IMR-90 (cell line): ENCODE measurements around the gene ATP11B. TPM values are rescaled to one million over a fixed set of nuclear protein-coding genes. Genes with fewer than 3 reads are reported as not detected.

Experiments used
- ATAC-seq: fragments of 200-7000 bp; cut with Tn5 transposase; 2 replicates; pipeline ENCODE4 v1.9.1; 2020; ENCODE audit warnings: low read depth, mild to moderate bottlenecking, moderate library complexity
- BruUV-seq: library from RNA; stranded (reverse); fragments of 400-500 nt; replicated peaks from 2 replicates; lab custom pipeline; 2021; lab: Mats Ljungman, UMichigan
- CTCF ChIA-PET: fragments of 300-600 bp; formaldehyde crosslinking; extraction: SDS; loops from one replicate; lab custom pipeline; 2021; ENCODE audit warnings: antibody characterized with exemption; lab: Yijun Ruan, JAX
- POLR2A ChIA-PET: fragments of 300-600 bp; sonication (Branson Sonifier 250); formaldehyde crosslinking; loops from one replicate; lab custom pipeline; 2022; ENCODE audit warnings: antibody characterized with exemption; ENCODE audit not compliant: unreplicated experiment; lab: Charles Lee
- DNase-seq: peaks from one replicate; pipeline ENCODE4 v3.0.0; 2013
- H2AFZ ChIP-seq: replicated peaks from 2 replicates; pipeline ENCODE3; 2013; ENCODE audit warnings: low read length, mild to moderate bottlenecking; ENCODE audit not compliant: poor library complexity
- H2AK5ac ChIP-seq: 2 replicates; pipeline ENCODE4 v1.6.1; 2013; ENCODE audit warnings: low read depth, low read length, inconsistent platforms
- H2AK9ac ChIP-seq: replicated peaks from 2 replicates; pipeline ENCODE3; 2013; ENCODE audit warnings: mild to moderate bottlenecking, low read depth, low read length, moderate library complexity; ENCODE audit not compliant: poor library complexity
- H2BK120ac ChIP-seq: 2 replicates; pipeline ENCODE4 v1.6.1; 2013; ENCODE audit warnings: low read depth, low read length, inconsistent platforms
- H2BK15ac ChIP-seq: 3 replicates; pipeline ENCODE4 v1.6.1; 2013; ENCODE audit warnings: low read depth, low read length, inconsistent platforms
- H2BK20ac ChIP-seq: 2 replicates; pipeline ENCODE4 v1.6.1; 2013; ENCODE audit warnings: low read depth, mild to moderate bottlenecking, inconsistent platforms, low read length, moderate library complexity
- H2BK5ac ChIP-seq: 2 replicates; pipeline ENCODE4 v1.6.1; 2013; ENCODE audit warnings: mild to moderate bottlenecking, low read depth, low read length, inconsistent platforms; ENCODE audit not compliant: poor library complexity, severe bottlenecking
- H3K14ac ChIP-seq: replicated peaks from 2 replicates; pipeline ENCODE4 v1.6.1; 2013; ENCODE audit warnings: low read depth, low read length, inconsistent platforms
- H3K18ac ChIP-seq: 2 replicates; pipeline ENCODE4 v1.6.1; 2013; ENCODE audit warnings: low read depth, low read length, control low read depth
- H3K23ac ChIP-seq: 2 replicates; pipeline ENCODE4 v1.6.1; 2013; ENCODE audit warnings: low read depth, low read length, inconsistent platforms
- H3K27ac ChIP-seq: 2 replicates; pipeline ENCODE4 v1.5.1; 2013; ENCODE audit warnings: mild to moderate bottlenecking, control low read depth, low read length; ENCODE audit not compliant: insufficient read depth
- H3K27me3 ChIP-seq: 2 replicates; pipeline ENCODE4 v1.6.1; 2013; ENCODE audit warnings: low read length; ENCODE audit not compliant: control insufficient read depth, insufficient read depth
- H3K36me3 ChIP-seq: 2 replicates; pipeline ENCODE4 v1.6.1; 2013; ENCODE audit warnings: low read length, mixed read lengths; ENCODE audit not compliant: control insufficient read depth, insufficient read depth
- H3K4ac ChIP-seq: 2 replicates; pipeline ENCODE4 v1.6.1; 2013; ENCODE audit warnings: low read depth, low read length, inconsistent platforms
- H3K4me1 ChIP-seq: 2 replicates; pipeline ENCODE4 v1.6.1; 2013; ENCODE audit warnings: low read length, mixed read lengths; ENCODE audit not compliant: control insufficient read depth, insufficient read depth
- H3K4me2 ChIP-seq: 2 replicates; pipeline ENCODE4 v1.6.1; 2013; ENCODE audit warnings: low read depth, mild to moderate bottlenecking, control low read depth, low read length, moderate library complexity
- H3K4me3 ChIP-seq: 2 replicates; pipeline ENCODE4 v1.5.1; 2013; ENCODE audit warnings: low read depth, mild to moderate bottlenecking, control low read depth, low read length, moderate library complexity; ENCODE audit not compliant: insufficient read depth
- H3K56ac ChIP-seq: 2 replicates; pipeline ENCODE4 v1.6.1; 2013; ENCODE audit warnings: low read length, inconsistent platforms; ENCODE audit not compliant: insufficient read depth; ENCODE audit errors: extremely low read depth
- H3K79me1 ChIP-seq, 2 experiments: 2 replicates each; pipeline ENCODE4 v1.6.1; 2013; ENCODE audit warnings: low read length in 2 of 2, inconsistent platforms in 1 of 2, low read depth in 1 of 2
- H3K9ac ChIP-seq: 2 replicates; pipeline ENCODE4 v1.6.1; 2013; ENCODE audit warnings: low read depth, low read length, control low read depth
- H3K9me1 ChIP-seq: 2 replicates; pipeline ENCODE4 v1.6.1; 2013; ENCODE audit warnings: low read length, inconsistent platforms; ENCODE audit not compliant: insufficient read depth
- H3K9me3 ChIP-seq: 2 replicates; pipeline ENCODE4 v1.6.1; 2013; ENCODE audit warnings: low read length; ENCODE audit not compliant: control insufficient read depth, insufficient read depth
- H4K20me1 ChIP-seq: 2 replicates; pipeline ENCODE4 v1.6.1; 2013; ENCODE audit warnings: low read length, inconsistent platforms; ENCODE audit not compliant: insufficient read depth
- H4K5ac ChIP-seq: 2 replicates; pipeline ENCODE4 v1.6.1; 2013; ENCODE audit warnings: mild to moderate bottlenecking, low read depth, low read length, control low read depth
- H4K8ac ChIP-seq, 2 experiments: 2 replicates each; pipeline ENCODE4 v1.6.1; 2013; ENCODE audit warnings: low read depth in 2 of 2, low read length in 2 of 2, control low read depth in 1 of 2, inconsistent platforms in 1 of 2
- H4K91ac ChIP-seq: 2 replicates; pipeline ENCODE4 v1.6.1; 2013; ENCODE audit warnings: low read depth, low read length, inconsistent platforms; ENCODE audit not compliant: insufficient read depth
- CEBPB ChIP-seq: IDR thresholded peaks from 2 replicates; pipeline ENCODE4 v1.6.1; 2012; ENCODE audit warnings: low read depth, low read length, improper control_type of control experiment
- CHD1 ChIP-seq: IDR thresholded peaks from 2 replicates; pipeline ENCODE4 v1.6.1; 2012; ENCODE audit warnings: low read depth, low read length, improper control_type of control experiment
- FOS ChIP-seq: fragments of 150-350 bp; IDR thresholded peaks from 2 replicates; pipeline ENCODE4 v1.6.1; 2016; ENCODE audit warnings: low read depth, low read length
- MXI1 ChIP-seq: IDR thresholded peaks from 2 replicates; pipeline ENCODE4 v1.6.1; 2012; ENCODE audit warnings: low read depth, mild to moderate bottlenecking, low read length, moderate library complexity, borderline replicate concordance
- NFE2L2 ChIP-seq: fragments of 150-350 bp; IDR thresholded peaks from 2 replicates; pipeline ENCODE4 v1.6.1; 2016; ENCODE audit warnings: low read depth, mild to moderate bottlenecking, low read length
- RCOR1 ChIP-seq: IDR thresholded peaks from 2 replicates; pipeline ENCODE4 v1.6.1; 2012; ENCODE audit warnings: mild to moderate bottlenecking, low read length, improper control_type of control experiment; ENCODE audit not compliant: insufficient replicate concordance
- WGBS, 2 experiments: methylation state at CpG; one replicate each; pipeline versions ENCODE4 v1.1.5 to v1.1.7; 2013; ENCODE audit warnings: missing lambda C conversion rate in 2 of 2; ENCODE audit not compliant: insufficient read length in 1 of 2; ENCODE audit errors: extremely low coverage in 2 of 2; 5-methylcytosine and 5-hydroxymethylcytosine counted together
- dilution Hi-C: fragments of 300-500 bp; cut with HindIII; formaldehyde crosslinking; loops from one replicate; pipeline ENCODE4 v1.14.3; 2018; ENCODE audit warnings: low sequenced_read_pairs; ENCODE audit not compliant: unreplicated experiment
- in situ Hi-C: fragments of 300-500 bp; cut with MboI; formaldehyde crosslinking; loops from 3 replicates; pipeline ENCODE4 v1.14.3; 2019; ENCODE audit warnings: low sequenced_read_pairs, inconsistent platforms, mixed read lengths
- intact Hi-C: fragments of 100-400 bp; cut with micrococcal nuclease; formaldehyde crosslinking; loops from 2 replicates; pipeline ENCODE4 v1.10.0; 2022
- polyA plus RNA-seq, 3 experiments: library from polyadenylated mRNA; depleted of rRNA; stranded (reverse); fragments of >200 nt; gene quantifications; 2 replicates each; pipeline ENCODE4 v1.2.3, GENCODE V29; 2012; ENCODE audit warnings: low replicate concordance in 1 of 3
- total RNA-seq: library from RNA; depleted of rRNA; stranded (reverse); fragments of >200 nt; gene quantifications from 2 replicates; pipeline ENCODE4 v1.2.3, GENCODE V29; 2012

ATP11B gene
- total and polyA plus RNA-seq, 2 of the 4 experiments (the other 2 are of a cell fraction), result 10.0 to 39.6 TPM

- Histone ChIP-seq H2AK5ac (no peak overlapping the region), H2BK120ac (no peak overlapping the region), H3K9me1 (peaks cover 3% of the 10 kb centered on the region; the same call in 1 of the 2 replicates), H3K27me3 (no peaks in the 10 kb centered on the region), H3K4me3 (no peak overlapping the region), H3K4ac (no peak overlapping the region), H2BK5ac (no peak overlapping the region), H3K56ac (no peak overlapping the region), H2AFZ (no peak overlapping the region), H3K9ac (no peak overlapping the region), H2BK20ac (no peak overlapping the region), H3K4me2 (no peak overlapping the region), H4K5ac (no peak overlapping the region), H3K4me1 (peaks cover 4% of the 10 kb centered on the region), H2AK9ac (no peak overlapping the region), H4K20me1 (peaks cover 4% of the 10 kb centered on the region; the same call in 1 of the 2 replicates), H3K36me3 (peaks cover 8% of the 10 kb centered on the region), H2BK15ac (no peak overlapping the region), H3K18ac (no peak overlapping the region), H4K91ac (no peak overlapping the region), H3K14ac (no peak overlapping the region), H3K27ac (no peak overlapping the region), H3K79me1 (no peaks in the 10 kb centered on the region), H3K23ac (no peak overlapping the region), H4K8ac (no peak overlapping the region), H3K9me3 (no peaks in the 10 kb centered on the region)
- ChIA-PET CTCF (no interaction called here), POLR2A (no interaction called here)
- TF ChIP-seq NFE2L2, result no peak
- TF ChIP-seq RCOR1, result no peak
- TF ChIP-seq FOS, result no peak
- TF ChIP-seq MXI1, result no peak
- no peak for TF ChIP-seq CHD1
- no peak for TF ChIP-seq CEBPB
- in situ Hi-C loops, result loop anchor here (25.0 kb wide), 1 partner anchor 482 kb away; no protein-coding TSS in a partner anchor
- WGBS, 2 experiments, result 100% methylated on average over 3 of the region's 4 CpGs; no CpG with 5 or more reads in 1 of the 2 experiments
- DNase-seq (no peak), ATAC-seq (no peak)
- intact Hi-C loops, result loop anchor here (5.0 to 10.0 kb wide), 2 partner anchors 191 to 482 kb away; no protein-coding TSS in a partner anchor
- dilution Hi-C loops, result no loop called here
- no TSS peak for BruUV-seq
These were observed 112.3 kb downstream of the ATP11B start for GRCh38 chr3:182905623-182906022.
